Measurements from ENCODE around the gene PEPD. TPM values are rescaled to one million over a fixed set of nuclear protein-coding genes. Genes with fewer than 3 reads are reported as not detected.

Gene PEPD
- total and polyA plus RNA-seq, 10 of the 15 experiments (the other 5 are each of a cell fraction or from before 2014, with no cell fraction given) = 1.4 to 52.0 (median 20.2) TPM

- no peak for DNase-seq (ENCODE audit: low read depth, low spot score)
- Histone ChIP-seq H3K9ac (ENCODE audit: control insufficient read depth, insufficient read depth, low read length) (no peak overlapping the region), H4K20me1 (ENCODE audit: control insufficient read depth, insufficient read depth) (no peaks in the 10 kb centered on the region), H3K27me3 (replicated peaks in 1 of 2; ENCODE audit: control insufficient read depth in 2 of 2, insufficient read depth in 2 of 2, low read length in 1 of 2) (no peaks in the 10 kb centered on the region), H3K4me1 (ENCODE audit: control insufficient read depth, insufficient read depth, low read length) (no peaks in the 10 kb centered on the region), H3K79me2 (ENCODE audit: control insufficient read depth, insufficient read depth, low read length) (no peaks in the 10 kb centered on the region), H2AFZ (ENCODE audit: control insufficient read depth, low read depth, low read length) (no peak overlapping the region), H3K36me3 (ENCODE audit: control insufficient read depth in 2 of 2, insufficient read depth in 2 of 2, low read length in 1 of 2) (no peaks in the 10 kb centered on the region), H3K9me3 (replicated peaks; ENCODE audit: control insufficient read depth, insufficient read depth, low read length) (no peaks in the 10 kb centered on the region), H3K4me3 (no peak overlapping the region), H3K27ac (ENCODE audit: control insufficient read depth, insufficient read depth) (no peak overlapping the region), H3K4me2 (ENCODE audit: control insufficient read depth, insufficient read depth) (no peak overlapping the region)
- CTCF ChIA-PET = no interaction called here
- no peak for FAIRE-seq
- BruUV-seq (replicated peaks) = no TSS peak
- RAD21 ChIA-PET (ENCODE audit: unreplicated experiment) = no interaction called here
- no peak for TF ChIP-seq SKIL (IDR thresholded peaks at IDR 0.05; ENCODE audit: low read depth, poor library complexity, severe bottlenecking)
- no peak for TF ChIP-seq PAX8 (IDR thresholded peaks at IDR 0.05)
- TF ChIP-seq IKZF2 (IDR thresholded peaks at IDR 0.05) = no peak
- TF ChIP-seq KAT2A (conservative IDR thresholded peaks at IDR 0.05; ENCODE audit: control insufficient read depth, low read depth, low read length) = no peak
- SMC1A ChIA-PET (ENCODE audit: uncharacterized antibody, unreplicated experiment) = no interaction called here
- intact Hi-C loops (cut with micrococcal nuclease; ENCODE audit: unreplicated experiment) = no loop called here
- POLR2A ChIA-PET = no interaction called here
- WGBS (ENCODE audit: insufficient coverage, insufficient replicate concordance, low lambda C conversion rate, missing lambda C conversion rate) = 70% methylated on average over 12 of the region's 12 CpGs
- ATAC-seq = no peak
- in situ Hi-C loops (cut with MboI) = no loop called here
Measured at GRCh38 chr19:33444562-33445441, 76.8 kb downstream of the PEPD start.
